ENCODE results near the gene GFOD1.
"Not testable (repeated sequence)": the region's sequence is repeated elsewhere in the genome, so short reads cannot be mapped to it uniquely, and the experiment has no call there.

The GFOD1 gene

DNA sequence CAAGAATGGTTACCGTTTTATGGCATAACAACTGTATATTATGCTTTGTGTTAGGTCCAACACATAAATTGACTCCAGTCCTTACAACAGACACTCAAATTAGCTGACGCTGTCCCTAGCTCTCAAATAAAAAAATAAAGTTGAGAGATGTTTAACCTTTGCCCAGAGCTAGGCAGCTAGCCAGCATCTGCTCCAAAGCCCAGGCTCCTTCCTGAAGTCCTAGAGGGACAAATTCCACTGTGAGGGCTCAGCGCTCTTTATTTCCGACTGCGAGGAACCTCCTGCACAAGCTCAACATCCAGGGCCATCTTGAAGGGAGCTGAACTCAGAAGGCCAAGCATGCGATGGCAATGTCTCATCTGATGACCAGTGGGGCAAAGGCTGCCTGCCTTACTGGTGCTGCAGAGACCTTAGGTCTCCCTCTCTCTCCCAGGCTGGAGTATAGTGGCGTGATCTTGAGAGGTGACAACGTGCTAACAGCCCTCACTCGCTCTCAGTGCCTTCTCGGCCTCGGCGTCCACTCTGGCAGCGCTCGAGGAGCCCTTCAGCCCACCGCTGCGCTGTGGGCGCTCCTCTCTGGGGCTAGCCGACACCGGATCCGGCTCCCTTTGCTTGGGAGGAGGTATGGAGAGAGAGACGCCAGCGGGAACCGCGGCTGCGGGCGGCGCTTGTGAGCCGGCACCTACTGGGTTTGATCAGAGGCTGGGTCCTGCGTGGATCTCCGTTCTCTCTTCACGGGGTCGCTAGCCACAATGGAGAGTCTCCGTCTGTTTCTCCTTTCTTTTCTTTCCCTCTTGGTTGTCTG lies 24.7 kb upstream of the GFOD1 start:
- DNase-seq (ENCODE audit: low read depth in 2 of 2) = no peak

DNA sequence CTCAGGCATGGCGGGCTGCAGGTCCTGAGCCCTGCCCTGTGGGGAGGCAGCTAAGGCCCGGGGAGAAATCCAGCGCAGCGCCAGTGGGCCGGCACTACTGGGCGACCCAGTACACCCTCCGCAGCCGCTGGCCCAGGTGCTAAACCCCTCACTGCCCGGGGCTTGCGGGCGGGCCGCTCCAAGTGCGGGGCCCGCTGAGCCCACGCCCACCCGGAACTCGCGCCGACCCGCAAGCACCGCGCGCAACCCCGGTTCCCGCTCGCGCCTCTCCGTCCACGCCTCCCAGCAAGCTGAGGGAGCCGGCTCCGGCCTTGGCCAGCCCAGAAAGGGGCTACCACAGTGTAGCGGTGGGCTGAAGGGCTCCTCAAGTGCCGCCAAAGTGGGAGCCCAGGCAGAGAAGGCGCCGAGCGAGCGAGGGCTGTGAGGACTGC lies 23.8 kb upstream of the GFOD1 start:
- not testable (repeated sequence) for DNase-seq (ENCODE audit: low read depth in 2 of 2)

DNA sequence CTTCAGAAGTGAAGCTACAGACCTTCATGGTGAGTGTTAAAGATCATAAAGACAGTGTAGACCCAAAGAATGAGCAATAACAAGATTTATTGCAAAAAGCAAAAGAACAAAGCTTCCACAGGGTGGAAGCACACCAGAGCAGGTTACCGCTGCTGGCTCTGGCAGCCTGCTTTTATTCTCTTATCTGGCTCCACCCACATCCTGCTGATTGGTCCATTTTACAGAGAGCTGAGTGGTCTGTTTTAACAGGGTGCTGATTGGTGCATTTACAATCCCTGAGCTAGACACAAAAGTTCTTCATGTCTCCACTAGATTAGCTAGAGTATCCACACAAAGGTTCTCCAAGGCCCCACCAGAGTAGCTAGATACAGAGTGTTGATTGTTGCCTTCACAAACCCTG lies 23.0 kb upstream of the GFOD1 start:
- DNase-seq (ENCODE audit: low read depth in 2 of 2) = not testable (repeated sequence)

DNA sequence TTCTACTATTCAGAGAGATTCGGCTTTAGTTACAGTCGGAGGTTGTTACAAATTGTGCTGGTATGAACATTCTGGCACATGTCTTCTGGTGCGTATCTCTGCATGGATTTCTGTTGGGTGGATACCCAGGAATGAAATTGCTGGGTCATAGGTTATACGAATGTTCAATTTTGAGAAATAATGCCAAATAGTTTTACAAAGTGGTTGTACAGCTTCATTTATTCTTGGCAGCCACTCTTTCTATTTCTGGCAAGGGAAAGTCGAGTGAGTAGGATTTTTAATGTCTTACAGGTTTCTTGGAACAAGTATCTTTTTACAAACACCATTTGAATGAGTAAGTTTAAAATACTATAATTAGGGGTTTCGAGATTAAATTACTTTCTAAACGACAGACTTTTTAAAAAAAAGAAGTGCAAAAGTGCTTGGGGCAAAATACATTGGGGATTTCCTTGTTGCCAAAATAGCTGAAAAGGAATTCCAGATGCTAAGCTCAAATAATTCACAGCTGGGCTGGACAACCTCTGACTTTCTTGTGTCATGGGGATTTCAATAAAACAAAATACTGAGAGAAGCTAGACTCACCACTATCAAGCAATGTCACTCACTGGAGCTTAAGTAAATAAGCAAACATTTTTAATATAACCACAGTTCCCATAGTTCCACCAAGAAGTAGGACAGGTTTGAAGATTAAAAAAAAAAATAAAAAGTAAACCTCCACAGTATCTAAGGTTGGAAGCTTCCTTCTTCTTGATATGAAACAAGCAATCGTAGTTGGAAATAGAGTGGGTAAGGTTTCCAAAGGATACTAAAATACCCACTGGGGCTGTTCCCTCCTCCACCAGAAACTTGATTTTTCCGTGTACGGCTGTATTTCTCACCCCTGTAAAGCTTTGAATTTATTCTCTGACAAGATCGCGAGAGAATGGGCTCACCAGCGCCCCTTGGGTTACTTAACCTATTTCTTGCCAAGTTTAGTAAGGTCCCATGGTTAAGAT lies 21.6 kb upstream of the GFOD1 start:
- no peak for DNase-seq (ENCODE audit: low read depth in 2 of 2)

DNA sequence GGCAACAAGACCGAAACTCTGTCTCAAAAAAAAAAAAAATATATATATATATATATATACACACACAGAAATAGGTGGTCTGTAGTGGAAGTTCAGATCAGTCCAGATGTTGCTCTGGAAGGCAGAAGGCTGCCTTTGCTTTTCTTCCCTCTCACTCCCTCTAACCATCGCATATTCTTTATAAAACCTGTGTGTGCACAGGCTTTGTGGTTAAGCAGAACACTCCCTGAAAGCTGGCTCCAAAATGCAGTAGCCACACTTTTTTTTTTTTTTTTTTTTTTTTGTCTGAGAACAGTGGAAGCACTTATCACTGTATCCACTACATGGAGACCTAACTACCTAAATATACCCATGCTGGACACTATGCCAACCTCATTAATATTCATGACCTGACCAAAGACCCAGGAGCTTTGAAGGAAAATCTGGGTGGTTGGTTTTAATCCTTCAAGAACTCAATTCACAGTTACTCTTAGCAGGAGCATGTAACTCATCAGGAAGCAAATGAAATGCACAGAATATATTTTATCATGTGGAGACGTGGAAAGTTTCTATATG lies 20.0 kb upstream of the GFOD1 start:
- no peak for DNase-seq (ENCODE audit: low read depth in 2 of 2)

DNA sequence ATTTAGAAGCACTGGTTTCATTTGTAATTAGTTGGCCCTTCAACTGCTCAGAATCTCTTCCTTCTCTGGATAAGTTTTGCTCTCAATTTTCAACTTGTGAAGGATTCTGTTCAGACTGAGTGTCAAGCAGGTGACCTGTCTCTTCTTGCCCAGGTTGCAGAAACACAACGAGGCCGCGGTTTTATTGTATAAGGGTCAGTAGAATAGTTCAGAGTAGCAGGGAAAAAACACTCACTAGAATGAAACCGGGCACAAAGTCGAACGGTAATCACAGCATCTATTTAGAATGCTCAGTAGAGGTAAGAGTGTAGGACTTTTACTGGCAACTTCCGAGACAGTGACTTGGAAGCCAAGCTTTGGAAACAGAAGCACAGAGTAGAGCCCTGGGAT lies 17.9 kb upstream of the GFOD1 start:
- no peak for DNase-seq (ENCODE audit: low read depth in 2 of 2)

DNA sequence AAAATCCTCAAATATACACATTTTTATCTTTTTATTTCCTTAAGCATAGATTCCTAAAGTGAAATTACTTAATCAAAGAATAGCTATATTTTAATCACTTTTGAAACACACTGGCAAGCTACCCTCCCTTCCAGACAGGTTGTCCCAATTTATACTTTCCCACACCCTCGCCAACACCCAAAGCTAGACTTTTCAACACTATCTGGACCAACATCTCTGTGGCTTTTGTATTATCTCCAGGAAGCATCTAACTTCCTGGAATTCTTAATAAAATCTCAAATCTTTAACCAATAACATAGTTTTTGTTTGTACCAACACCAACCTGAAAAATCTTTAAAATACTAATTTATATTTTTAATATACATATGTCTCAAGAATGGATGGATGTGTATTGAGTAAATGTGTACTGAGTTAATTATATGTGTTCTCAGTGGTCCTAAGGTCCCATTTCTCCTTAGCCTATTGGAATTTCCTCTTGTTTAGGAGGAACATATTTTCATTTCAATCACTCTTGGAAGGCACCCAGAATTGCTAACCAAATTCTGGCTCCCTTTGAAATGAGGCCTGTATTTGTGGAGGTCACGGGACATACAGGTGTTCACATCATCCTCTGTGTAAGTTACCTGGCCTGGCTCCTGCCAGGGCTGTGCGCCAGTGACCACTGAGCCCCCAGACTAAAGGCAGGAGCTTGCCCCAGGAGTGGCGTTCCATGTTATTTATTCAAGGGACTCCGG lies 17.4 kb upstream of the GFOD1 start:
- no peak for DNase-seq (ENCODE audit: low read depth in 2 of 2)

DNA sequence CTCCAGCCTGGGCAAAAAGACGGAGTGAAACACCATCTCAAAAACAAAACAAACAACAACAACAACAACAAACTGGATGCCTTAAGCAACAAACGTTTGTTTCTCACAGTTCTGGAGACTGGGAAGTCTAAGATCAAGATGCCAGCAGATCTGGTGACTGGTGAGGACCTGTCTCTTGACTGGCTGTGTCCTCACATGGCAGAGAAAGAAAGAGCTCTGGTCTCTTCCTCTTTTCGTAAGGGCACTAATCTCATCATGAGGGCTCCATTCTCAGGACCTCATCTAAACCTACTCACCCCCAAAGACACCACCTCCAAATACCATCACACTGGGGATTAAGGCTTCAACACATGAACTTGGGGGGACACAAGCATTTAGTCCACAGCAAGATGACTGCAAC lies 13.5 kb upstream of the GFOD1 start:
- DNase-seq (ENCODE audit: low read depth in 2 of 2) = no peak

DNA sequence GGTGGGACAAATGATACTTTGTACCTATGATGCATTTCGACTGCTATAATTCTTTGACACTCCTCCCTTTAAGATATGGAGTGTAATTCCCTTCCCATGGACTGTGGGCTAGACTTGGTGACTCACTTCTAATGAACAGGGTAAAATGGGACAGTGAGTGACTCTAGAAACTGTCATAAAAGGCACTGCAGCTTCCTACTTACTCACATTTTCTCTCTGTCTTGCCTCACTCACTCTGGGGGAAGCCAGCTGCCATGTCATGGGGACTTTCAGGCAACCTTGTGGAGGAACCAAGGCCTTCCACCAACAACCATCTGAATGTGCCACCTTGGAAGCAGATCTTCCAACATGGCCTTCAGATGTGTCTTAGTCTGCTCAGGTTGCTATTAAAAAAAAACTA lies 12.9 kb upstream of the GFOD1 start:
- no peak for DNase-seq (ENCODE audit: low read depth in 2 of 2)

DNA sequence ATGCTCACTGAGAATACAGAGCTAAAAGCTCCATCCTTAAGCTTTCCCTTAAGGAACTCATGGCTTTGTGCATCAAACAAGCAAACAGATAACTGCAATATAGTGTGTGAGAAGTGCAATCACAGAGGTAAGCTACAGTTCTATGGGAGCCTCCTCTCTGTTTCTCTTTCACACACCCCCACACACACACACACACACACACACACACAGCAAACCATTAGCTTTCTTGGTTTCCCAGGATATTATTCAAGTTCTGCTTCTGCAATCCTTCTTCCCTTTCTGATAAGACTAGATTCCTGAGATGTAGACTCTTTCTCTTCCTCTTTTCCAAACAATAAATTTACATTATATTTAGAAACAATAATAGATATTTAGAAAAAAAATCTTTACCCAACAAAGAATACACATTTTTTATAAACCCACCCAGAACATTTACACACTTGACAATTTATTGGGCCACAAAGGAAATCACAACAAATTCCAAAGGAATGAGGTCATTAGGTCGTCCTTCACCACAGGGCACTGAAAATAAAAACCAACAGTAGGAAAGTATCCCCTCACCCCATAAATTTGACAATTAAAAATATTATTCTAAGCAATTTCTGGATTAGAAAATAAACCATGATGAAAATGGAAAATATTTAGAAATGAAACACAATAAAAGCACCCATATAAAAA lies 9.3 kb upstream of the GFOD1 start:
- no peak for DNase-seq (ENCODE audit: low read depth in 2 of 2)

DNA sequence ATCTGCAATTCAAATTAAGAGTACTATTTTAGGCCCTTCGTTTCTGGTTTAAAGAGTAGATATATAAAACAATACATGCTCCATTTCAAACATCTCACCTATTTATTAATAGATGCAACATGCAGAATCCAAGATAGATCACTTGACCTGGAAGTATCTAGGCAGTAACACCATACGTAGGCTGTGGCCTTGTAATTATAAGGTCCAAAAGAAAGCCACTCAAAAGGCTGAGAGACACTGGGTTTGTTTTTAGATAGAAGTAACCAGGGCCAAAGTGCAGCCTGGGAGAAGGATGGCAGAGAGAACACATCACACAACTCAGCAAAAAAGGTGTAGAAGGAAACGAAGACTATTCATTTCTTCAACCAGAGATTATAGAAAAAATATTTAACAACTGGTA lies 8.4 kb upstream of the GFOD1 start:
- no peak for DNase-seq (ENCODE audit: low read depth in 2 of 2)

DNA sequence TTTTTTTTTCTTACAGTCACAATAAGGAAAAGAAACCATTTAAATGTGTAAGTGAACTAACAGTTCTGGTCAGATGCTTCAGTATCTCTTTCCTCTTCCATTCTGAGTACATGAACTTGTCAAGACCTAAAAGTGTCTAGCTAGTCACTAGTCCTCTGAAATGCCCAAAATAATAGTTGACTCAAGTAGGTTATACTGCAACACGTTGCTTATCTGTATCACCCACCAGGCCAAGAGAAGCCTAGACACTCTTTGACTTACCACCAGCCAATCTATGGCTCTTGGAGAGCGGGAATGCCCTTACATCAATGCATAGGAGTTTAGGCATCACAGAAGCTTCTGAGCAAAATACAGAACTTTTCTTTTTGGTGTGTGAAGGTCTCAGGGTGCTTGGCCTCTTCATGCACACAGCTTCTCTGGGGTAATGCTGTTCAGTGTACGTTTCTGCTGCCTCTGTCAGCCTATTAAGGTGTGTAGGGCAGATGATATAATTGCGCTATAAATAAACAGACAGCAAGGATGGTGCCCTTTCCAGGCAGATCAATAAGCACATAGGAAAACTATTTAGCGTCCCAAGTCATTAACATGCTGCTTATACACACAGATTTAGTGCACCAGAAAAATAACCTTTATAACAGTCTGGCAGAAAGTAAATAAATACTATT lies 7.8 kb upstream of the GFOD1 start:
- no peak for DNase-seq (ENCODE audit: low read depth in 2 of 2)

DNA sequence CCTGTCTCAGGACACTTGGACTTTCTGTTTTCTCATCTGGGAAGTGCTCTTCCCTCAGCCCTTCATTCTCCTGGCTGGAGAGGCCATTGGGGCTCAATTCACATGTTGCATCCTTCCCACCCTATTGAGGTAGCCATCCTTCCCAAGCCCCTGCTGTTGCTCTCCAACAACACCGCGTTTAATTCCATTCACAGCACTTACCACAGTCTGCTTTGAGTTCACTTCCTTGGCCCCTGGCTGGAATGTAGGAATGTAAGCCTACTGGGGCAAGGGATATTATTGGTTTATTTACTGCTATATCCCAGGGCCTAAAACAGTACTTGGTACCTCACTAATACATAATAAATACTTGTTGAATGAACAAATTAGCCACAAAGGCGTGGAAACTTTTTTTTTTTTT lies 6.7 kb upstream of the GFOD1 start:
- no peak for DNase-seq (ENCODE audit: low read depth in 2 of 2)

DNA sequence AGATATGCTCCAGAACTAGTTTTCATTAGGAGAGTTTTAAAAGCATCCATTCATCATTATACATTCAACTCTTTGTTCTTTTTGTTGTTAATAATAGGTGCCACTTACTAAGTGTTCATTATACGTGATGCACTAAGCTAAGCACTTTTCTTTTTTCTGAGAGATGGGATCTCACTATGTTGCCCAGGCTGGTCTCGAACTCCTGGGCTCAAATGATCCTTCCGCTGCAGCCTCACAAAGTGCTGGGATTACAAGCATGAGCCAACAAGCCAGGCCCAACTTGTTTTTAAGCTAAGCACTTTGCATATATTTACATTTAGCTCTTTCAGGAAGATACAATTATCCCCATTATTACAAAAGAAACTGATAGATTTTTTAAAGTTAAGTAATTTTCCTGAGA lies 5.7 kb upstream of the GFOD1 start:
- no peak for DNase-seq (ENCODE audit: low read depth in 2 of 2)

DNA sequence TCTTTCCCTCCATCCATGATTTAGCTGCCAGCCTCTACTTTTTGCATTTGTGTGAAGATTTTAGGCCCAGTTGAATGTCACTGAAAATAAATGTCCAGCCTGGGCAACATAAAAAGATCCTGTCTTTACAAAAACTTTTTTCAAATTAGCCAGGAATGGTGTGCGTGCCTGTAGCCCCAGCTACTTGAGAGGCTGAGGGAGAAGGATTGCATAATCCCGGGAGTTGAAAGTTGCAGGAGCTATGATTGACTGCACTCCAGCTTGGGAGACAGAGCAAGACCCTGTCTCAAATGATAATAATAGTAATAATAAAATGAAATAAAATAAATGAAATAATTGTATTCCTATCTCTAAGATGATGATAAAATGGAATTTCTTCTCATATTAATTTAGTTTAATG lies 5.0 kb upstream of the GFOD1 start:
- no peak for DNase-seq (ENCODE audit: low read depth in 2 of 2)

DNA sequence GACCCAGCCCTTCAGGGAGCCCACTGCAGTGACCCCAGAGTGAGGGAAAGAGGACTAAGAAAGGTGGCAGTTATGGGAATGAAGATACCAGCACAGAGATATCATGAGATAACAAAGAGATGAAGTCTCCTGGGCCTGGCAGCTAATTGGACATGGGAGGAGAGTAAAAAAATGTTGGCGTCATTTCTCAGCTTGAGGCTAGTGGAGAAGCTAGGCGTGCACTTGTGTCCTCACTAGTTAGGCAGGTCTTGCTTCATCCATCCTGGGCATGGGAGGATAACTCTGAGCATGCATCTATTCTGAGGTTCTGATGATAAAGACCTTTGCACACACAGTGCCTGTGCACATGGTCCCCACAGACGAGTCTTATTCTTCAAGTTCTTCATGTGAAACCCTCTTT lies 4.1 kb upstream of the GFOD1 start:
- no peak for DNase-seq (ENCODE audit: low read depth in 2 of 2)

DNA sequence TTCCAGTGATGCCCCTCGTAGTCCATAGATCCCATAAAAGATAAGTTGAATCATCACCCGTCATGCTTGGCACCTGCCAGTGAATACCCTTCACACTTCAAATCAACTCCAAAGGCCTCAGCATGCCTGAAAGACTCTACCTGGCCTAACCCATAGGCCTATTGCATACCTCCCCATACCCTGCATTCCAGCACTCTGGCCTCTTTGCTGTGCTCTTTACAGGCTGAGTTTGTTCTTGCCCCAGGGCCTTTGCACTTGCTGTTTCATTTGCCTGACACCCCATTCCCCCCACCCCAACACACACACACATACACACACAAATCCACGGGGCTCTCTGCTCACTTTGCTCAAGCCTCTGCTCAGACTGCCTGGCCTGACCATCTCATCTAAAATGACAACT lies 3.0 kb upstream of the GFOD1 start:
- no peak for DNase-seq (ENCODE audit: low read depth in 2 of 2)

DNA sequence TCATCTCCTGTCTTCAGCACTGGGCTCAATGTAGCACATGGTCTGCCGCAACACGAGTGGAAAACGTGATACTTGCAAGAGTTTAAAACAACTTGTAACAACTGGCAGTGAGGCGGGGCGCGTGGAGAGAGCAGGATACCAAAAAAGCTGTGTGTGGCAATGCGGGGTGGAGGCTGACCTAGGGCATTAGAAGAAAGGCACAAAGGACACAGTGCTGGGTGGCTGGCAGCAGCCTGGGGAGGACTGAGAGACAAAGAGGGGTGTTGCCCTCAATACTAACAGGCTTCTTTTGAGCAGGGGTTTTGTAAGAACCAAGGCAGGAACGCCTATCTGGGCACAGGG lies 1.5 kb upstream of the GFOD1 start:
- DNase-seq (ENCODE audit: low read depth in 2 of 2) = no peak

DNA sequence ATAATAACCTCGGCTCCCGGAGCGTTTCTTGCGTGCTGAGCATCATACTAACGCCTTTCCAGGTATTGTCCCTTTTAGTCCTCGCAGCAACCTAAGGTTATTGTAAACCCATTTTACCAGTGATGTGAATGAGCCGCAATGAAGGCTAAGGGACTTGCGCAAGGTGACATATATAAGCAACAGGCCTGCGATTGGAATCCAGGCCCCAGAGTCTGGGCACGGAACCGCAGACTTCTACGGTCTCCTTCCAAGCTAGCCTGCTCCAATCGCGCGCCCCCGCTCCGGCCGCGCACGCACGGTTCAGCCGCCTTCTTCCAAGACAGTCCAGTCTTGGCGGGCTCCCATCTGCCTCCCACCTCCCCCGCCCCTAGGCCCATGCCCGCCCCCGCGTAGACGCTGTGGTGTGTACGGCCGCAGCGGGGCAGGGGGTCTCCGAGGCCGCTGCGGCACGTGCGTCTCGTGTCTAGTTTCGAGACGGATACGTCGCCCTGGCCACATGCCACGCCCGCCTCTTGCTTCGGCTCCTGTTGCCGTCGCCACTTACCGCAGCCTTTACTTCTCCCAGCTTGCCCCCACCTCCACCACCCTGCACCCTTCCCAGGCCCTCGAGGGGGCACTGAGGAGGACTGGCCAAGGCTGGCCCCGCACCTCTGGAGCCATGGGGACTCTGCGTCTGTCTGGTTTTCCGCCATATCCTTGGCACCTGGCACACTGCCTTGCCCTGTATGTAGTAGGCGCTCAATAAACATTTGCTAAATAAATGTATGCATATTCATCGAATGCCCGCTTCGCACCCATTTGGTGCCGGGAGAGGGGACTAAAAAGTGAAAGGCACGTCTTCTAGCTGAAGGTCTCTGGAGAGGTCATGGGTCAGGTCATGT lies 855 bp upstream of the GFOD1 start:
- no peak for DNase-seq (ENCODE audit: low read depth in 2 of 2)

DNA sequence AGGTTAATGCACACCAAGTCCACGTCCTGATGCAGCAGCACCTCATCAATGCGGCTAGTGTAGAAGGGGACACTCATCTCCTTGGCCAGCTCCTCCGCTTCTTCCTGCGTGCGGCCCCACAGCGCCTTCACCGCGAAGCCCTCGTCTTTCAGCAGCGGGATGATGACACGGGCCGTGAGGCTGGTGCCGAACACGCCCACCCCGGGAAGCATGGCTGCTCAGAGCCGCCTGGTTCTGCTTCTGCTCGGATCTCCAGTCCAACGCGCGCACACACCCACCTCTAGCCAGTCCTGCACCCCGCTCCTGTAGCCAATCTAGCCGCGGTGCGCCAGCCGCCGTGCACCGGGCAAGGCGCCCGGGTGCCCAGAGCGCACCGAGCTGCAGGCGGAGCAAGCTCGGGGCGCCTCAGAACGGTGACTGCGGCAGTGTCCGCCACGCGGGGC lies 700 bp downstream of the GFOD1 start:
- peak in 1 of 2 donors; percentile 26 for DNase-seq (ENCODE audit: low read depth in 2 of 2)
